Measurements from ENCODE around the gene SERPINA9.
"Not testable (repeated sequence)": the region's sequence is repeated elsewhere in the genome, so short reads cannot be mapped to it uniquely, and the experiment has no call there.

SERPINA9 gene

DNA sequence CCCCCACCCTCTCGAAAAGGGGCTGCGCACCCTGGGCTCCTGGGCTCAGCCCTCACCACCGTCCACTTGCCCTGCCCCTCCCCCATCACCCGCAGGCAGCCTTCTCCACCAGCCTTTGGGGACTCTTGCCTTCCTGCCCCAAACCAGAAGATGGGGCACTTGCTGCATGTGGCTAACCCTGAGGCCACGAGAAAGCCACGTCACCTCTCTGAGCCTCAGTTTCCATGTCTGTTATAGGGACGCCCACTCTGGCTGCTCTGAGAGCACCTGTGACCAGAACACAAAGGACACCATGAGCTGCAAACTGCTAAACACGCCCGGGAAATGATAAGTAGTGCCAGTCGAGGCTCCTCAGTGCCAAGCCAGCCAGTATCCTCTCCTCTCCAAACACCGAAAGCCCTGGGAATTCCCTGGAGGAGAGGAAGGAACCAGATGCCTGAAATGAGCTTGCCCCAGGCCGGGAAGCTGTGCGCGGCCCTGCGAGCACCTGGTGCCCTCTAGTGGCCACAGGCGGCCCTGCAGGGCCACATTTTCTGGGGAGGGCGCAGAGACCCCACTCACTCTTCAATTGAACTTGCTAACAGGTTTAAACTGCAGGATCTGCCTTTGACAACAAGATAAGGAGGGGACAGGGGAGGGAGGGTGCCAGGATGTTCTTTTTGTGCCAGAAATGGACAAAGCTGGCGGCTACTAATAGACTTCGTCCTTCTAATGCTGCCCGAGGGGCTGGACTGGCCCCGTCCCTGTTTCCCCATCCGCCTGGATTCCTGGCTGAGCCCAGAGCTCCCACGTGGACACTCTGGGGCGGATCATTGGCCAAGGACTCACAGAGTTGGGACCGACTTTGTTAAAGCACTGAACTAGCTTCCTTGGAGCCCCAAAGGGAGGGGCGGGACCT lies 10.2 kb upstream of the SERPINA9 start:
- peak; percentile 81 for DNase-seq

DNA sequence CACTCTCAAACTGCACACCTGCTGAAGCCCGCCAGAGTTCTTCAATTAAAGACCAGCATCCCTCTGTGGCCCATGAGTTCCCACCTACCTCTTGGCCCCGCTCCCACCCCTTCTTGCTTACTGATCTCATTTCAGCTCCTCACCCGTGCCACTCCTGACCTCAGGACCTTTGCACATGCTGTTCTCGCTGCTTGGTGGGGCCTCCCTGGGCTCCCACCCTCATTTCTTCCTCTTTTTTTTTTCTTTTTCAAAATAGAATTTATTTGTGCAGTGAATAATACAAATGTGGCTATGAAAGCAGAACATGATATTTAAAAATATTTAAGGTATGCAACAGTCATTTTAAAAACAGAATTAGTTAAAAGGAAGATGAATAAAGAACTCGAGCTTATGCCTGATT lies 8.5 kb upstream of the SERPINA9 start:
- DNase-seq, result peak; percentile 11

DNA sequence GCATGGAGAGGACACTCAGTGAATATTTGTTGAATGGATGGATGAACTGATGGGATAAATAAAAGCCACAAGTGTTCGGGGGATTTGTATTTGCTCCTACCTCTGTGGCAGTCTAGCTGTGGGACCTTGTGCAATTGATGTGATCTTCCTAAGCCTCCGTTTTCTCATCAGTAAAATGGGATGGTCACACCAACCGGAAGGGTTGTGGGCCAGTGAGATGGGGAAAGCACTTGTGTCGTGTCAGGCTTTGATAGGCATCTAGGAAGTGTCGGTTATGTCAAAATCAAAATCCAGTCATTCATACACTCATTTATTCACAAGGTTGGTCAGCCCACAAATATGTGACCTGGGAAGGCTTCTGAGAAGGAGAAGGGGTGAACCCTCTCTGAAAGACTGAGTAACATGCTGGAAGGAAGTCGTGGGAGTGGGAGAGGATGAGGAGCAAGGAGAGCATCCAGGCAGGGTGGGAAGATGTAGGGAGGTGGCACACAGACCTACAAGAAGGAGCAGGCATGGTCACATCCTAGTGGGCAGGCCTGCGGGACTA lies 7.8 kb upstream of the SERPINA9 start:
- DNase-seq, result no peak

DNA sequence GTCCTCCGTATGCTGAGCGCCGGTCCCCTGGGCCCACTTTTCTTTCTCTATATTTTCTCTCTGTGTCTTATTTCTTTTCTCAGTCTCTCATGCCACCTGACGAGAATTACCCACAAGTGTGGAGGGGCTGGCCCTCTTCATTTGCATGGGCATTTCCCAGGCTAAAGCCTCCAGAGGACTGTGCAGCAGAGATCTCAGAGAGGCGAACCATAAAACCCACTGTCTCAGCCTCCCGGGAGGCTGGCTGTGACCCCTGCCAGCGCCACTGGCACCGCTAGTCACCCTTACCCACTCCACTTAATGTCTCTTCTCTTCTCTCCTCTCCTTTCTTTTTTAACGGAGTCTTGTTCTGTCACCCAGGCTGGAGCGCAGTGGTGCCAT lies 7.1 kb upstream of the SERPINA9 start:
- DNase-seq, result no peak

DNA sequence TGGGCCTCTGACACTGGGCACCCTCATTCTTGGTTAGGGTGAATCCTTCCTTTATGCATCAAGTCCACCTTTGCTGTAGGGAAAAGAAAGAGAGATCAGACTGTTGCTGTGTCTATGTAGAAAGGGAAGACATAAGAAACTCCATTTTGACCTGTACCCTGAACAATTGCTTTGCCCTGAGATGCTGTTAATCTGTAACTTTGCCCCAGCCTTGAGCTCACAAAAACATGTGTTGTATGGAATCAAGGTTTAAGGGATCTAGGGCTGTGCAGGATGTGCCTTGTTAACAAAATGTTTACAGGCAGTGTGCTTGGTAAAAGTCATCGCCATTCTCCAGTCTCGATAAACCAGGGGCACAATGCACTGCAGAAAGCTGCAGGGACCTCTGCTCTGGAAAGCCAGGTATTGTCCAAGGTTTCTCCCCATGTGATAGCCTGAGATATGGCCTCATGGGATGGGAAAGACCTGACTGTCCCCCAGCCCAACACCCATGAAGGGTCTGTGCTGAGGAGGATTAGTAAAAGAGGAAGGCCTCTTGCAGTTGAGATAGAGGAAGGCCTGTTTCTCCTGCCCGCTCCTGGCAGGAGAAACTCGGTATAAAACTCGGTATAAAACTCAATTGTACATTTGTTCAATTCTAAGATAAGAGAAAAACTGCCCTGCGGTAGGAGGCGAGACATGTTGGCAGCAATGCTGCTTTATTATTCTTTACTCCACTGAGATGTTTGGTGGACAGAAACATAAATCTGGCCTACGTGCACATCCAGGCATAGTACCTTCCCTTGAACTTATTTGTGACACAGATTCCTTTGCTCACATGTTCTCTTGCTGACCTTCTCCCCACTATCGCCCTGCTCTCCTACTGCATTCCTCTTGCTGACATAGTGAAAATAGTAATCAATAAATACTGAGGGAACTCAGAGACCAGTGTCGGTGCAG lies 6.4 kb upstream of the SERPINA9 start:
- DNase-seq, result not testable (repeated sequence)

DNA sequence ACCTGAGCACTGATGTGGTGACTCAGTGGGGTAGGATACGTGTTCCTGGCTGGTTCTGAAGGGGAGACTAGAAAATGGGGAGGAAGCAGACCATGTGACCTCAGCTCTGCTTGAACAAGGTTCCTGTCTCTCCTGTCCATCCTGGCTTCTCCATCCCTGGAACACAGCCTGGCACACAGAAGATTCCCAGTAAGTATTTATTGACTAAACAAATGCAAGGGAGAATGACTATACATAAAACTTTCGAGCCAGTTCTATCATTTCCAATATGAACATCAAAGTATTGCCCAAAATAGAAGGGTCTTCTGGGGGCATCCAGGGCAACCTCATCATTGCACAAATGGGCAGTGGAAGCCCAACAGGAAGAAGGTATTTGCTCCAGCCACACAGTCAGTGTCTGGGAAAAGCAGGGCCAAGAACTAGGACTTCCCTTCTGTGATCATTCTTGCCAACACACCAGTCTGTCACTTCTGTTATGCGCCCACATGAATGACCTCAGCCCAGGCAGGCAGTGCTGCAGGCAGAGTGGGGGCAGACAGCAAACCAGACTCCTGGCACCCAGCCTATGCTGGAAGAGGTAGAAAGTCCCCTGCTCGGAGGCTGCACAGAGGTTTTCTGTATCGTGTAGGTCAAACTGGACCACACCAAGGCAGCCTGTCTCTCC lies 5.6 kb upstream of the SERPINA9 start:
- DNase-seq, result peak; percentile 67

DNA sequence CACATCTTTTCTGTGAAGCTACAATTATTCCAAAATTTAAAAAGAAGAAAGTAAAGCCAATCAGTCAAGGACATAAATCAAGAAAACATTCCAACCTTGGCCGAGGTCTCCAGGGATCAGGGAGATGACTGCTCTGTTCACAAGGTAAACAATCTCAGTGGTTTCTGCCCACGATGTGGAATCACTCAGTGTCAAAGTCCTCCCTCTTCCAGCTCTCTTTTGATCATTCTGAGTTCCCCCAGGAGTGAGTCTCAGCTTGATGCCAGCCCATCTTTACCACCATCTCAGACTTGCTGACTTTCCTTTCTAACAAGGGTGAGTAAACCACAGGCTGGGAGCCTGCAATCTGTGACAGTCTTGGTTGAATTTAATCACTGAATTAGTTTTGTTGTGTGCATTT lies 4.8 kb upstream of the SERPINA9 start:
- peak; percentile 71 for DNase-seq

DNA sequence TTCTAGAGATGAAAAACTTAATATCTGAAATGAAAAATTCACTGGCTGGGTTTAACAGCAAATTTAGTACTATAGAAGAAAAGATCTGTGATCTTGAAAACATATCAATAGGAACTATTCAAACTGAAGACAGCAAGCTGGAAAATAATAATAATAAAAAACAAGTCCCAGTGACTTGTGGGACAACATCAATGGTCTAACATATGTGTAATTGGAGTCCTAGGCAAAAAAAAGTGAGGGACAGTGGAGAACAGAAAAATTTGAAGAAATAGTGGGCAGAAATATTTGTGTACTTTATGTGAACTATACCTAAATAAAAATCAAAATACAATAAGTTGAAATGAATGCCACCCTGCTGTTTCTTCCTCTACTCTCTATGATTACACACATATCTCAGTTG lies 2.4 kb upstream of the SERPINA9 start:
- no peak for DNase-seq

DNA sequence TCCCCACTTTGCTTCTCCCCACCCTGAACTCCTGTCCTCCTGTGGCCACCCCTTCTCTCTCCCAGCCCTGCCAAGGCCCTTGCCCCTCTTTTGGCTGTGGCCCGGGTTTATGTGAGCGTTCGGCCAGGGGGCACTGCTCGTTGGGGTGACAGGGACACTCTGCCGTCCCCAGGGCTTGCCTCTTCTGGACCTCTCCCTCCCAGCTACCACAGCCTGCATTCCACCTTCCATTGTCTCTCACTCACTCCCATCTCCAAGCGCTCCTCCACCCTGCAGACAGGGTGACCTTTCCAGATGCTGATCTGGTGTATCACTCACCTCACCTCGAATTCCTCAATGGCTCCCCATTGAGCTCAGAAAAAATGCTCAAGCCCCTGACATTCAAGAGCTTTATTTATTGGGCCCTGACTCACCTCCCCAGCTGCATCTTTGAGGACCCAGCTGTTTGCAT lies 1.4 kb downstream of the SERPINA9 start:
- DNase-seq, result peak; percentile 78

DNA sequence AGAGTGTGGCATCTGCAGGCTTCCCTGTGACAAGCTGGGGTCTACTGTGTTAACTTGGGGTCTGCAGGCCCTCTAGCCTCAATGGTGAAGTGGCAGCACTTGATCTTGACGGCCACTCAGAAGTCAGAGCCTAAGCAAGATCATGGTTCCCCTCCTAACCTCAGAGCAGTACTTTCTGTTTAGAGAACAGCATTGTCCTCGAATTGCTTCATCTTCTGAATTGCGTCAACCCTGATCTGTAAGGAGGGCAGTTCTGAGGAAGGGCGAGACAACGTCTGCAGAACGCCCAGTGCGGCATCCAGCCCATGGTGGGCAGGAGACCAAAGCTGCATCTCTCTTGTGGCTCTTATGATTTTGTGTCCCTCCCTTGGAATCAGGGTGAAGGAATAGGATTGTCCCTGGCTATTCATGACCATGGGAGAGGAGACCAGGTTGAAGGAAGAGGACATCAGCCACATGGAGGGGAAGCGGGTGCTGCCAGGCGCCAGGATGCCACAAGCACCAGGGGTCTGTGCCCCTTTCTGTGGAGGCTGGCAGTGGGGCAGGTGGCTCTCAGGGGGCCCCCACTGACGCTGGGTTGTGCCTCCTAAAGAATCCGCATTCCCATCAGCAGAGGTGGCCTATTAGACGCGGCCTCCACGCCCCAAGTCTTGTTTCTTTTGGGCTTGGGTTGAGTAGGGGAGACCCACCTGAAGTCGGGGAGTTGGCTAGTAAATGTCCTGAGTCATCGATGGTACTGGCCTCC lies 2.2 kb downstream of the SERPINA9 start:
- no peak for DNase-seq

DNA sequence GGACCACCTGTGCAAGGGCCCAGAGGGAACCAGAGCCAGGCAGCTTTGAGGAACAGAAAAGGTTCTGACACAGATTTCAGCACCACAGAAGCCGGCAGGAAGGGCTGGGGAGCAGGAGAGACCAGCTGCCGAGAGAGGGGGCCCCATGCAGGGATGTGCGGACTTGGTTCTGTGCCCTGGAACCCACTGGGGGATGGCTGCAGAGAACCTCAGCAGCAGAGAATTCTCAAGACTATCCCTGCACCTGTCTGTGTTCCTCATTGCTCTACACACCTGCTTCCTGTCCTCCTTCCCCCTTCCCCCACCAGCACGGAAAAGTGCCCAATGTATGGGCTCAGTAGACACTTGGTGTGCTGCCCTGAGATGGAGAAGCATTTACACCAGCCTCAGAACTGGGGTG lies 3.2 kb downstream of the SERPINA9 start:
- DNase-seq, result no peak

DNA sequence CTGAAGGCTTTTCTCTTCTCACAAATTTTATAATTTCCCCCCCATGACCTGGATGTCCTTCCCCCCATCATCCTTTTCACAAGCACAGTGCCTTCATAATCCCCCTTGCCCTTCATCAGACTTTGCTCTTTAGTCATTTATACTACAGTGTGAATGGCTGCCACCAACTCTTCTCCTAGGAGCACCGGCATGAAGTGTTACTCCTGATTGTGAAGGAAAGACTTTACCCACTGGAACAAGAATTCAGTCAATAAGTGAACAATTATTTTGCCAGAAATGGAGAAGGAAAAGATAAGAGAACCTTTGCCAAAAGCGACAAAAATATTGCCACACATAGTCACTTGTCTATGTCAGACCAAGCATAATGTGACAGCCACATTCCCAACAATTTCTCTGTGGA lies 5.0 kb downstream of the SERPINA9 start:
- no peak for DNase-seq

DNA sequence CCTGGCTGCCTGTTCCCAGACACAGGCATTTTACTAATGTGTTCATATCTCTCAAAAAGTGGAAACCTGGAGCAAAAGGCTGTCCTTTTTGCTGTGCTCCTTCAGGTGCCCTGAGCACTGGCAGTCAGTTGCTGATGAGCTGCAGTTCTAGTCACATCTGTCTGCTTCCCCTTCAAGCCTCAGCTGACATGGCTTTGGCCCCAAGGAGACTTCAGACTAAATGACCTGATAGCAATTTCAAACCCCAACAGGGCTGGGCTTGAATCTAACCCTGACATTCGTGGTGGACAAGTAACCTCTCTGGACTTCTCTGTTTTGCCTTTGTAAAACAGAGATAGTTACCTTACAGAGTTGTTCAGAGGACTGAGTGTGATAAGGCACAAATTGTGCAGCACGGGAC lies 5.7 kb downstream of the SERPINA9 start:
- no peak for DNase-seq

DNA sequence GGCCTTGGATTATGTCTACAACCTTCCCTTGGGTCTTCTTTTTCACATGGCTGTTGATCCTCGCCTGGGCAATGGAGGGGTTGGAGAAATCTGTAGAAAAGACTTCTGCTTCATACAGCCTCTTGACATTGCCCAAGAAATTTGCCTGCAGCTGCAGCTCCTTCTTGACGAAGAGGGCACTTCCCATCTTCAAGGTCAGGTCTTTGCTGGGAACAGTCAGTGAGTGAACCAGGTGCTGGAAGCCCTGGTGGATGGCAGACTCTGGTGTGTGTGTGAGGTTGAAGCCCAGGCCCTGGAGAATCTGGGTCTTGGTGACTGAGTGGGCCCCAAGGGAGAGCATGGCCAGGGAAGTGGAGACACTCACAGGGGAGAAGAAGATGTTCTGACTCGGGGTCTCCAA lies 6.7 kb downstream of the SERPINA9 start:
- no peak for DNase-seq

DNA sequence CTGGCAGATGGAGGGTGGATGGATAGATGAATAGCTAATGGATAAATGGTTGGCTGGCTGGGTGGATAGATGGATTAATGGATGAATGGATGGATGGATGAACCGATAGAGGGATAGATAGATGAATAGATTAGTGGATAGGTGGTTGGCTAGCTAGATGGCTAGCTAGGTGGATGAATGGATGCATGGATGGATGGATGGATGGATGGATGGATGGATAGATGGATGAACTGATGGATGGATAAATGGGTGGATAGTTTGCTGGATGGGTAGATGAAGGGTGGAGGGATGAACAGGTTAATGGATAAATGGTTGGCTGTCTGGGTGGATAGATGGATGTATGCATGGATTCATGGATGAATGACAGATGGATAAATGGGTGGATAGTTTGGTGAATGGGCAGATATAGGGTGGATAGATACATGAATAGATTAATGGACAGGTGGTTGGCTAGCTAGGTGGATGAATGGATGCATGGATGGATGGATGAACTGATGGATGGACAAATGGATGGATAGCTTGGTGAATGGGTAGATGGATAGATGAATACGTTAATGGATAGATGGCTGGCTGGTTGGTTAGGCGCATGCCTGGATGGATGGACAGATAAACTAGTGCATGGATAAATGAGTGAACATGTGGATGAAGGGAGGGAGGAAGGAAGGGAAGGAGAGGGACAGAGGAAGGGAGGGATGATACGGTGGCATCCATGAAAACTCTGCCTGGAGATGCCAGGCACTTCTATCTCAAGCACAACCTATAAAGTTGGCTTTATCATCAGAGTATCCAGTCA lies 8.1 kb downstream of the SERPINA9 start:
- no peak for DNase-seq

DNA sequence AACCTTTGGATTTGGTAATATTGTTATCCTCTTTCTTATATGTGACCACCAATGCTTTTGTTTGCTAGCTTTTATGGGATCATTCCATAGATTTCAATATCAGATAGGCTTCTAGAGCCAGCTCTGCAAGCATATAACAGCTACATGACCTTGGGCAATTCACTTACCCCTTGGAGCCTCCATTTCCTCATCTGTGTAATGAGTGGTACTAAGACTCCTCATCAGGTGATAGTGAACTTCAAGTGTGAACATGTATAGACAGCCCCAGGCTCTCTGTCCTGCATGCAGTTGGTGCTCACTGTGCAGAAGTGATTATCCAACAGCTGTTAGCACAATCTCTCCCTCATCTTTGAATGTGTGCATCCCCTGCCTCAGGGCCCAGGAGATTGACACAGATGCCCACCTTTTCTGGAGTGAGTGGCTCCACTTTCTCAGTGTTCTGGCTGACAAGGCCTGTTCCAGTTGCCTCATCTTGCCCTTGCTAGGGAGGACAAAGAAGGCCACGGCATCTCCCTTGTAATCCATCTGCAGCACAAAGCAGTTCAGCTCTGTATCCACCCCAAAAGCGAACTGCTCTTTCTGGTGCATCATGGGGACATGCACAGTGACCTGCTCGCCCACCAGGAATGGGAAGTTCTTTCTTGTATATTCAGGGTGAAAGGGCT lies 9.2 kb downstream of the SERPINA9 start:
- DNase-seq, result no peak

DNA sequence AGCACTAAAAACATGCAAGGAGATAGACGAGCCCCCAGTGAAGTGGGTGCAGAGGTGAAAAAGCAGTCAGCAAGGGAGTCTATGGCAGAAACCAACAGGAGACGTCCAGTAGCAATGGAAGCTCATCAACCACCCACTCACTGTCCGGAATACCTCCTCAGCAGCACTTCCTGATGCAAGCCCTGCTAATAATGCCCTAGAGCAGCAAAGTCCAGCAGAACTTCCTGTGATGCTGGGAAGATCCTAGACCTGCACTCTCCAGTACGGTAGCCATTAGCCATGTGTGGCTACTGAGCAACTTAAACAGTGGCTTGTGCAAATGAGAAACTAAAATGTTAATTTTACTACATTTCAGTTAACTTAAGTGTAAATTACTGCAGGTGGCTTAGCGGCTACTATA lies 11.0 kb downstream of the SERPINA9 start:
- DNase-seq, result no peak

DNA sequence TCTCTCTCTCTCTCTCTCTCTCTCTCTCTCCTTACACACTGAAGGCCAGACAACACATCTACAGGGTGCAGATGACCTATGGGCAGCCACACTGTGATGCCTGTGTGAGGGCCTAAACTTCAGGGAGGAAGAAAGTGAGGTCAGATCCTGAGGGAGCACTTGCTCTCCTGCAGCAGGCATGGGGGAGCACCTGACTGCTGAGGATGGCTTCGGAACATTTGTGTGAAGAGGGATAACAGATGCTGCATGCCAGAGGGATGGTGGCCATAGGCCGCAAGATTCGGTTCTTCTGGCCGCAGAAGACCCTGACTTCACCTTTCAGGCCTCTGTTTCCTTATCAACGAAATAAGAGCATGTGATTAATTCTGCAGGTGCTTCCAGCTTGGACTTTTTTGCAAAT lies 11.7 kb downstream of the SERPINA9 start:
- DNase-seq, result no peak

DNA sequence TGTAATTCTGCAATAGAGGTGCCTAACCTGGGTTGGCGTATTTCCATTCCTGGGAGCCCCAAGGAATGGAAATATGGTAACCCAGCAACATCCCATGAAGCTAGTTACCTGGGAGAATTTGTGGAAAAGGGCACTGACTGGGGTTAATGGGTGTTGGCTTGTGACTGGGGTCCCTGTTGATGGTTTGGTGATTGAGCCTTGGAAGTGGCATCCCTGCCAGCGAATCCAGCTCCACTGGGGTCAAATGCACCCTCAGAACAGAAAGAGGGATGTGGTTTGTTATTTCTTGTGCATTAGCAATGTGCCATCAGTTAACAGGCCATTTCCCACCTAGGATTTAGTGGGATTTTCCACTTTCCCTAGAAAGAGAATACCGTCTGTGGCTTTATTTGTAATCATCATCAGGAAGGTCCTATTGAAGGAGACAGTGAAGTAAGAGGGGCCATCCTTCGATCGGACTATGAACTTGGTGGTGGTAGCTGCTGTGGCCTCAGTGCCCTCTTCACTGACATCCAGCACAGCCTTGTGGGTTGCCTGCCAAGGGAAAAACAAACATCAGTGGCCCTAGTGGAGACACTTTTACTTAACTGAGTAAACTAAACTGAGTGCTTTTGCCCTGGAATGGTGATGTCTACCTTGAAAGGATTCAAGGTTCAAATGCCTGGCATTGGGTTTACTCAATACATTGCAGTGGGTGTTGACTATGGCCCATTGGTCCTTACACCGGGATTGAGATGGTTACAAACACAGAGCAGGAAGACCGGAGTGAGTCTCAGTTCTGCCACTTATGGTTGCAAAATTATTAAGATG lies 13.0 kb downstream of the SERPINA9 start:
- no peak for DNase-seq

DNA sequence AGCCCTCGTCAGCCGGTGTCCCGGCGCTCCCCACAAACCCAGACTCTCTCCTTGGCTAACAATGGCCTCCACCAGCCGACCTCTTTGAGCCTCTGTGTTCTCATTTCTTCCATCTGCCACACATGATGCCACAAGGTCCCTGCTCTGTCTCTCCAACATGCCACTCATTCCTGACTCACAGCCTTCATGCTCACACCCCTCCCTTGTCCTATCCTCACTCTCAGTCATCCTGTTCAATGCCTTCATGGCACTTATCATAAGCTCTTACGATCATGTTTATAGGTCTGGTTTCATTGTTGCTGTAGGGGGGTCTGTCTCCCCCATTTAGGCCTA lies 13.8 kb downstream of the SERPINA9 start:
- no peak for DNase-seq
